Hematopoietic multipotent progenitor cell treated with erythropoietin and hydrocortisone succinate and interleukin-3 and kit ligand, for 17 days (in vitro differentiated cells): ENCODE measurements around the gene ASCC2.
"Not testable (repeated sequence)": the region's sequence is repeated elsewhere in the genome, so short reads cannot be mapped to it uniquely, and the experiment has no call there.

Source experiments
- DNase-seq: peaks from one replicate; pipeline ENCODE4 v3.0.0-alpha.2; 2015; ENCODE audit warnings: low spot score

The ASCC2 gene

DNA sequence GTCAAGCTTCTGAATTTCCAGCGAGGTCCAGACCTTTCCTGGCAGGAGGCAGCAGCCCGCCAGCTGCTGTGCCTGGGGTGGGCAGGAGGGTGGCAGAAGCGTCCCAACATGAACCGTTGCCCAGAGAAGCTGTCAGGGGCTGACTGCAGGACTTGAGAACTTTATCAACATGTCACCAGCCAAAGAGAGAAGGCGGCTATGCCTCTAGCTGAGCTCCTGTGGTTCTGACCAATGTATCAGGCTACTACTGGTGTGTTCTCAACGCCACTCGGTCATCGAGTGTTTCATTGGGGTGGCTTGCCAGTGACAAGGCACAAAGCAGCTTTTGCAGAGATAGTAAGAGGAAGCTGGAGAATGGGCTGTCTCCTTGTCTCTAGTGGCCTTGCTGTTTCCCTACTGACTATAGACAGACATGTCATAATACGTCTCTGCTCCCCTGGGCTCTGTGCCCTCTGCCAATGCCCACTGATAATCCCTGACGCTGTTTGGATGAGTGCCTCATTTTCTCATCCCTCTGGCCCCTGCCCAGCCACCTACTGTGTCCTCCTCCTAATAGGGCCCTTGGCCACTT, 17.6 kb upstream of the ASCC2 start:
- DNase-seq = no peak

DNA sequence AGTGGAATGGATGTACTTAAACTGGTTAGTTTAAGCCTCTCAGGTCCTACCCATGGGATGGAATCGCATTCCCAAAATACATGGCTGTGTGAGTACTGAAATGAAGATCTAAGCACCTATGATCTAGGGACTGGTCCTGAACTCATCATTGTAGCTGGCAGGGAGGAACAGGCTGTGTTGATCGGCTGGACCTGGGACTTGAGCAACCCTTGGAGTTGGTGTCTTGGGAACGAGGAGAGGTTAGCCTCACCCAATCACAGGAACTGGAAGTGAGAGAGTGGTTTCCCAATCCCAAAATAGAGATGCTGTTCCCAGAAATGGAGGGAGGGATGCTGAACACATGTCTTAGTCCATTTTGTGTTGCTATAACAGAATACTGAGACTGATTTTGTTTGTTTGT, 16.4 kb upstream of the ASCC2 start:
- no peak for DNase-seq

DNA sequence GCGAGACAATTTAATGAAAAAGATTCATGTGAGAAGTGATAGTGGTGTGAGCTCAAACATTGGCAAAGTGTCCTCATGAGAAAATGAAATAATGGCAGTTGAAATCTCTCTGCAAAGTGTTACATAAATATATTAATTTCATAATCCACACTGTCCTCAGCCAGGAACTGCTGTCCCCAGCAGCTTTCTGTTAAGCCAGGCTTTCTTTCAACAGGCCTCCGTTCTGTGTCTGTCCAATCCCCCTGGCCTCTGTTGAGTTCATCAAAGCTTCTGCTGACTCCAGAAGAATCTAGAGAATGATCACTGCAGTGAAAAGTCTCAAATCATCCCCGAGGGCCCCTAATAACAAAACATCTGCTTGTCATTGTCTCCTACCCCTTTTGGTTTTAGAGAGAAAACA, 10.0 kb upstream of the ASCC2 start:
- DNase-seq = no peak

DNA sequence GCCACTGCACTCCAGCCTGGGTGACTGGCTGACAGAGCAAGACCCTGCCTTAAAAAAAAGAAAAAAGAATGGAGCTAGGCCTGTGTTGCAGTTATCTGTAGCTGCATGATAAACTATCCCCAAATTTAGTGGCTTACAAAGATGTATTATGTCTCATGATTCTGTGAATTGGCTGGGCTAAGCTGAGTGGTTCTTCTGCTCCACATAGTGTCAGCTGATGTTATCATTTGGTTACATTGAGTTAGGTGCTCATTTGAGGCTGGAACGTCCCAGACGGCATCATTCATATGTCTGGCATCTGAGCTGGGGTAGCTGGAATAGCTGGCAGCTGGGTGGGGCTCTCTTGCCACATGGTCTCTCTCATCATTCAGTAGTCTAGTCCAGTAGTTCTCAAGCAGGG, 8.2 kb upstream of the ASCC2 start:
- no peak for DNase-seq

DNA sequence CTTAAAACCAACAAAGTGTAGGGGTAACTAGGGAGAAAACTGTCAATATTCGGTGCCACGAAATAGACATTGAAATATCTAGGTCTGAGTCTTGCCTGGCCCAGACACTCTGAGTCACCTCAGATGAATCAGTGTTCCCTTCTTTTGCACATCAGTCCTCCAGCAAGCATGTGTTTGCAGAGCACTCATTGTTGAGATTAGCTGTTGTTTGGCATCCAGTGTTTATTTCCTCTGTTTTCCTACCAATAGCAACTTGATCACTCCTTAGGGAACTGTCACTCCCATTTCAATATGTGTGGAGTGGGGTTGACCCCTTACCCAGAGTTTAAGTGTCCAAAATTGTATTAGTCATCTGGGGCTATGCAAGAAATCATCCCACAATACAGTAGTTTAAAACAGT, 4.7 kb upstream of the ASCC2 start:
- DNase-seq = no peak

DNA sequence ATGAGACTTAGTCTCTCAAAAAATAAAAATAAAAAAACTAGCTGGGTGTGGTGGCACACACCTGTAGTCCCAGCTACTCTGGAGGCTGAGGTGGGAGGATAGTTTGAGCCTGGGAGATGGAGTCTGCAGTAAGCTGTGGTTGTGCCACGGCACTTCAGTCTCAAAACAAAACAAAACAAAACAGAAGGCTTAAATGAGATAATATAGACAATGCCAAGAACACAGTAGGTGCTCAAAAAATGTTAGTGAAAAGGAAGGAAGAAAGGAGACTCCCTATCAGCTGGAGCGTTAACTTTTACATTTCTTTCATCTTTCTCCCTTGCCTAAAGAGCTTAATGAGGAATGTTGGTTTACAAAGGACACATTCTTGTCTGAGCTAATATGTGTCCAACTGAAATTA, 4.1 kb upstream of the ASCC2 start:
- DNase-seq = no peak

DNA sequence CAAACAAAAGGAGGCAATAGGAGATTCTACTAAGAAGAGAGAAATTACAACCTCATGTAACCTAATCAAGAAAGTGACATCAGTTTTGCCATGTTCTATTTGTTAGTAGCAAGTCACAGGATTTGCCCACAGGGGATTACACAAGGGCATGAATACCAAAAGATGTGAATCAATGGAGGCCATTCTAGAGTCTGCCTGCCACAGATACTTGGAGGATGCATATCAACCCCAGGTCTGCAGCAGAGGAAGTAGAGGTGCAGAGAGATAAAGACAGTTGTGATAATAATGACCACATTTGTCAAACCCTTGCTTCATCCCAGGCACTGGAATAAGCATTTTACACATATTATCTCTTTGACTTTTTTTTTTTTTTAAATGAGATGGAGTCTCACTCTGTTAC, 2.4 kb upstream of the ASCC2 start:
- DNase-seq = no peak

DNA sequence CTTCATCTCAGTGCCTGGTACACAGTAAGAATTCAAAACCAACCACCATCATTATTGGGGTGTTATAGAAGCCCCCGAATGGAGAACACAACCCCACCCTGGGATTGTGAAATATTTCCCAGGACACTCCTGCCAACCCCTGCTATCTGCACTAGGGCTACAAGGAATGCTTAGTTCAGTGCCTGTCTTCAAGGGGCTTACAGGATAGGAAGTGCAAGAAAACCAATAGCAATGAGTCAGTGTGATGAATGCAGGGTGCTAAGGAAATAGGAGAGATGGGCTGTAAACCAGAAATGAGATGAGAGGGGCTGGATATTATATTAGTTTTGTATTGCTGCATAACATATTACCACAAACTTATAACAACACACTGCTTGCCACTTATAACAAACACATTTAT, 965 bp upstream of the ASCC2 start:
- no peak for DNase-seq

DNA sequence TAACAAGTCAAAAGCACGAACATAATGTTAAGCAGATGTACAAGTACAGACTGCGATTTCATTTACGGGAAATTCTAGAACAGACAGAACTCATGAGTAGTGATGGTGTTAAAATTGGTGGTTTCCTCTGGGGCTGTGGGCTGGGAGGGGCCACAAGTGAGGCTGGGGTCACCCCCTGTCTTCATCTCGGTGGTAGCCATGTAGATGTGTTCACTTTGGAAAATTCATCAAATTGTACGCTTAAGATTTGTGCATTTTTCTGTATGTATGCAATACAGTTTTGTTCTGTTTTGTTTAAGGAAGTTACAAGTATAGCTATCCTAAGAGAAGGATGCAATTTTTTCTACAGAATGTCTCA, 504 bp upstream of the ASCC2 start:
- DNase-seq = no peak

DNA sequence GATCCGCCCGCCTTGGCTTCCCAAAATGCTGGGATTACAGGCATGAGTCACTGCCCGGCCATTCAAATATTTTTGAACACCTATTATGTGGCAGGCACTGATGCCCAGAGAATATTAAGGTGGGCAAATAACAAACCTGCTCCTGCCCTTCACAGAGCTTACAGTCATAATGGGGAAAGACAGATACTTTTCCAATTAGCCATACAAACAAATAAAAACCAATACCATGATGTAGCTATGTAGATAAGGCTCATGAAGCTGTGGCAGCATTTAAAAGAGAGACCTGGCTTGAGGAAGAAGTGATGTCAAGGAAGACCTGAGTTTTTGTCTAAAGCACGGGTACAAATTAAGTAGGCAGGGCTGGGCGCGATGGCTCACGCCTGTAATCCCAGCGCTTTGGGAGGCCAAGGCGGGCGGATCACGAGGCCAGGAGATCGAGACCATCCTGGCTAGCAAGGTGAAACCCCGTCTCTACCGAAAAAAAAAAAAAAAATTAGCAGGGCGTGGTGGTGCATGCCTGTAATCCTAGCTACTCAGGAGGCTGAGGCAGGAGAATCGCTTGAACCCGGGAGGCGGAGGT, 1.2 kb downstream of the ASCC2 start:
- not testable (repeated sequence) for DNase-seq

DNA sequence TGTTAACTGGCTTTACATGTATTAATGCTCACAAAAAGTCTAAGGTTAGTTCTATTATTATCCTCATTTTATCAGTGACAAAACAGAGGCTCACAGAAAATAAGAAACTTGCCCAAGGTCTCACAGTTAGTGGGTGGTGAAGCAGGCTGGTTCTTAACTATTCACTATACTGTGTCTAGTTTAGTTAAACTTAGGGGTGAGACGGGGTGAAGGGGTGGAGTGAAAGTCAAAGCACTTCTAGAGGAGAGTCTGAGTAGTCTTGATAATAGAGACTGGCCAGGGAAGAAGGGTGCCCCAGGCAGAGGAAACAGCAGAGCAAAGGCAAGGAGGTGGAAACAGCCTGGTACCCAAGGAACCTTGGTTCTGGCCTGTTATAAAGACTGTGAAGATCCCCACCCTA, 4.0 kb downstream of the ASCC2 start:
- DNase-seq = peak; percentile 73

DNA sequence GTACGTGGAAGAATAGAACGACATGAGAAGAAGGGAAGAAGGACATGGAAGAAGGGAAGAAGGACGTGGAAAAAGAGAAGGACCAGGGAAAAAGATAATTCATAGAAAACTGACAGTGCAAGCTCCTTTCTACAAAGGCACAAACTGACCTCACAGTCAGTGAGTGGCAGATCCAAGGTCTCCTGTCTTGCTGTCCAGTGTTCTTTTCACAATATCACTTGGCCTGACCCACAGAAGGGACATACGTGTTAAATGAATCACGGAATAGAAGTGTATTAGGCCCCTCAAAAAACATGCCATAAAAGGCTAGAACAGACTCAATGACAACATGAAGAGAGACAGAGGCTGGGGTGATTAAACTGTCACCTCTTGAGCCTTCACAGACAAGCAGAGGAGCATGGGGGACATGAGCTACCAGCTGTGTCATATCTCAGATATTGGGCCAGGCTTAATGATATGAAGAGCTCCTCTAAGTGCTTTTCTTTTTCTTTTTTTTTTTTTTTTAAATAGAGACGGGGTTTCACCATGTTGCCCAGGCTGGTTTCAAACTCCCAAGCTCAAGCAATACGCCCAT, 4.6 kb downstream of the ASCC2 start:
- peak; percentile 50 for DNase-seq

DNA sequence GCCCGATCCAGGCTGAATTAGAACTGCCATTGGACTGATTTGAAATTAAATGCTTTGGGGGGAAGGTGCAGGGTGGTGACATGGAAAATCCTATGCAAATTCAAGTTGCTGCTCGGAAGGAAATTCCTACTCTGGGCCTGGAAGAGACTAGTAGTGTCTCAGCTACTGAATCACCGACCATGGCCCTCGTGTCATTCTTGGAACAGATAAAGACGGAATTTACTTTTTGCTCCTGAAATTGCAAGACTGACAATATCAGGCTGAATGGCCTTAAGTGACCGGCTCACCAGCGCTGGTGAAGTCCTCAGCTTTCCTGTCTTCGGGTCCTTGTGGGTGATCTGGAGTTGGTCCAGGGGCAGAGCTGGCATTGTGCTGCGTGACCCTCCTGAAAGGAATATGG, 6.1 kb downstream of the ASCC2 start:
- no peak for DNase-seq

DNA sequence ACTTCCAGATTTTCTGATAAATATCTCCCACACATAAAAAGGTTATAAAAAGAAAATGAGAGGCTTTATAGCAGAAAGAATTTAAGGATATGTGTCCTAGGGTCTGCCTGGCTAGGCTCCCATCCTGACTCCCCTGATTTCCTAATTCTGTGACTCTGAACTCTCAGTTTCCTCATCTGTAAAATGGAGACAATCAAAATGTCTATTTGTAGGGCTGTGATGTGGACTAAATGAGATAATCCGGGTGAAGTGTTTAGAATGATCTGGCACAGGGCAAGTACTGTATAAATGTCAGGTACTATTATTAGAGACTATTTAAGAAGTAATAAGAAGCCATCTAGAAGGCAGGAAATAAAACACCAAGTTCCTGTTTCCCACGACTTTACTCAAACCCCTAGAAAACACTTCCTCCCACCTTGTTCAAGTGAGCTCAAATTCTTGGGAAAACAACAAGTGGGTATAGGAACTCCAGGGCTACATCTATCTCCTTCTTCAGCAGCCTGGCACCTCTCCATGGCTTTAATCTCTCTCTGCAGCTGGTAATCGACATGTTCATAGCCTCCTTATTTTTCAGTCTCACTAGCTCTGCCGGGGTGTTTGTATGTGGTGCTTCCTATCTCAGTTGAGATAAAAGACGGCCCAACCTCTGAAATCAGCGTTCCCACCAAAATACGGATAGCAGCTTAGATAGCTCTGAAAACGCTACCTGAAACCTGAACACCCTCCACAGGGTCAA, 6.7 kb downstream of the ASCC2 start:
- peak; percentile 88 for DNase-seq

DNA sequence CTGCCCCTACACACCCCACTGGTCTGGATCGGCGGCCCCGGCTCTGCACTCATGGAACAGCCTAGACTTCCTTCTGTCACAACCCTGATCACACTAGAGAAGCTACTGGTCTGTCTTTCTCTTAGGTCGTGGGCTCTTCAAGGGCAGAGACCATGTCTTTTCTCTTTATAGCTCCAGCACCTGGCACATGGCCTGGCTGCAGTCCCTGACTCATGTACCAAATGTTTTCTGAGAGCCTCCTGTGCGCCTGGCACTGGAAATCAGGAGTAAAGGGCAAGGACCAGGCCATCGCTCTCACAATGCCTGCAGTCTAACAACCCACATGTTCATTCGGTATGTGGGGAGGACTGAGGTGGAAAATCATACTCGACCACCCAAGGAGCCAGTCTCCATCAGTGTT, 7.5 kb downstream of the ASCC2 start:
- DNase-seq = peak; percentile 41

DNA sequence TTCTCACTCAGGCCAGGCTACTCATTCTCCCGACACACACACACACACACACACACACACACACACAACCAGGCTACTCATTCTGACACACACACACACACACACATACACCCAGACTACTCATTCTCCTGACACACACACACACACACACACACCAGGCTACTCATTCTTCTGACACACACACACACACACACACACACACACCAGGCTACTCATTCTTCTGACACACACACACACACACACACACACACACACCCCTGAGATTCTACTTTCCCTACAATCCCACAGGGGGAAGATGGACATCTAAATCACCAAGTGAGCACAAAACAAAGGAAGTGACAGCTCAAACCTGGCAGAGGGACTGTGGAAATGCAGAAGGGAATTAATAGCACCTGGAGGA, 10.3 kb downstream of the ASCC2 start:
- DNase-seq = not testable (repeated sequence)

DNA sequence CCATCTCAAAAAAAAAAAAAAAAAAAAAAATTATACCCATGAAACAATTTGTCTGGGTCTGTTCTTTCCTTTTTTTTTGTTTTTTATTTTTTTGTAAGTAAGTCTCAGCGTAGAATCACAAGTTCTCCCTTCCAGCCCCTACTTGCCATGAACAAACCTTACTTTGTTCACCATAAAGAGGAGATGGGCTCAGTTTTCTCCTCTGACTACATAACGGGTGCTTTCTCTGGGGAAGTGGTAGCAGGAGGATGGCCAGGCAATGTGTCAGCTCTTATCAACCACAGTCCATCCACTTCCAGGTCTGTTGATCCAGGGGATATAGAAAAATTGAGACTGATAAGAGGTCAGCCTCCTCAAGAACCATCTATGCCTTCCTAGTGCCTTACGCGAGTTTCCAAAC, 11.0 kb downstream of the ASCC2 start:
- DNase-seq = no peak

DNA sequence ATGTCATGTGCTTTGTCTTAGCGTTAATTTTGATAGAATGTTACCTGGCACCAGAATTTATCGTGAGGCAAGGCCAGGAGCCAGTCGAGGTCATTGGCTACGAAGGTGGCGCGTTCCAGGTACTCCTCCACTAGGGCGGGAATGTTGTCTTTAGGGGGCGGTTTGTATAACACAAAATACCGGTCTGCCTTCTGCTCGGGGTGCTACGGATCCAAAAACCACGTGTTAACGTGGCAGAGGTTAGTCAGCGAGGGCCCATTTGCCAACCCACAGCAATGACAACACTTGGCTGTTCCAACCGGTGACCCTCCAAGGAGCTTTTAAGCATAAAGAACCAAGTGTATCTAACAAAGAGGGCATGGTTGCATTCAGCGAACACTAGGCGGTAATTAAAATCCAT, 12.5 kb downstream of the ASCC2 start:
- no peak for DNase-seq

DNA sequence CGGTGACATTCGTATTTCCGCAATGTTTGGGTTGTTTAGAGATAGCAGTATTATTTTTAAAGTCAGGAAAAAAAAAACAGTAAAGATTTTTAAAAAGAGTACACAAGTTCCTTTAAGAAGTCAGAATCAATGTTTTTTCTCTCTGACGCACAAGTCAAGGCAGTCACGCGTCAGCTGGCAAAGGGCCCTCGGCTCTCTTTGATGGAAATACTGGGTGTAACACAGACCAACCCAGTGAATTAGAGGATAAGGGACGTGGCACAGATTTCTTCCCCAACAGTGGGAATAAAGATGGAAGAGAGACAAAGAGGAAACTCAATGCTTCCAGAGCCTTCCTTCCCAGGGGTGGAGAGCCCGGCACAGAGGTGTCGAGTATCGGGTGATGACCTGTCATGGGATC, 13.4 kb downstream of the ASCC2 start:
- DNase-seq = no peak

DNA sequence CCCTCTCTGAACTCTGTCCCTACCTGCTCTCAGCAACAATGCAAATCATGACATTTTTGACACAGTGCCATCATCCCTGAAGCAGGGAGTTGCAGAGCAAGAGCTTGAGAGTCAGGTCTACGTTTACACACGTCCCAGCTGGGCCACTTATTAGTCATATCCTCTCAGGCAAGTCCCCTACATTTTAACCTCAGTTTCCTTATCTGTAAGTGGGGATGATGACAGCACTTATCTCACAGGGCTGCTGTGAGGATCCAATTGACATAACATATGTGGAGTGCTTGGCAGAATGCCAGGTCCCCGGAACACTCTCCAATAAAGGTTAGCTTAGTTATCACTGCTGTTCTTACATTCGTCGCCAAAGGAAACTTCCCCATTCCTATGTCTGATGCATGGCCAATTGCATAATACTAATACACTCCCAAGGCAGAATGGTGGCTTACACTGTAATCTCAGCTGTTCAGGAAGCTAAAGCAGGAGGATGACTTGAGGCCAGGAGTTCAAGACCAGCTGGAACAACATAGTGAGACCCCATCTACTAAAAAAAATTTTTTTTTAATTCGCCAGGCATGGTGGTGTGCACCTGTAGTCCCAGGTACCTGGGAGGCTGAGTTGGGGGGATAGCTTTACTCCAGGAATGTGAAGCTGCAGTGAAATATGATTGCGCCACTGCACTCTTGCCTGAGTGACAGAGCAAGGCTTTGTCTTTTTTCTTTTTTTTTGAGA, 16.6 kb downstream of the ASCC2 start:
- DNase-seq = peak; percentile 92

DNA sequence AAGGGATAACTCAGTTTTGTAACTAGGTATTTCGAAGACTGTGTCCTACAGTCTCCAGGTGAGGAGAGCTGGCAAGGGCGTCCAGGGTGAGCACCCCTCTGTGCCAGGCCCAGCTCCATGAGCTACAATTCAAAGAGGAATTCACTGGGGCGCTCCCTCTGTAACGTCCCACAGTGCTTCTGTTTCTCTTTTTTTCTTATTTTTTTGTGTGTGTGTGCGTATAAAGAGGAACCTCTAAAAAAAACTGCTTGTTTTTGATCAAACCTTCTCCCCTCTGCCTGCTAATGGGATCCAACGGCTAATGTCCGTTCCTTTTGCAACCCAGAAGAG, 17.1 kb downstream of the ASCC2 start:
- DNase-seq = no peak

DNA sequence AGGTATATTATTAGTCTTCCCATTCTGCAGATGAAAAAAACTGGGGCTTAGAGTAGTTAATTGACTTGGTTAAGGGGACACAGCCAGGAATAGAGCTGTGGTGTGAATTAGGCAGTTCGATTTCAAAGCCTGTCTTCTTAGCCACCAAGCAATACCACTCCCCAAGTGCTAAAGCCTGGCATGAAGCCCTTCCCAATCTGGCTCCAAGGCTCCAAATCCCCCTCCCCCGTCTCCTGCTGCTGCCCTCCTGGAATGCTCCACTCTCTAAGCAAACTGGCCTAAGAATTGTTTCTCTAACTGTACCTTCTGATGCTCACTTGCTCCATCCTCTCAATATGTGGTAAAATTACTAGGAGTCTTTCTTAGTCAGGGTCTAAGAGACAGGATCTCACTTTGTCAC, 18.6 kb downstream of the ASCC2 start:
- DNase-seq = no peak

DNA sequence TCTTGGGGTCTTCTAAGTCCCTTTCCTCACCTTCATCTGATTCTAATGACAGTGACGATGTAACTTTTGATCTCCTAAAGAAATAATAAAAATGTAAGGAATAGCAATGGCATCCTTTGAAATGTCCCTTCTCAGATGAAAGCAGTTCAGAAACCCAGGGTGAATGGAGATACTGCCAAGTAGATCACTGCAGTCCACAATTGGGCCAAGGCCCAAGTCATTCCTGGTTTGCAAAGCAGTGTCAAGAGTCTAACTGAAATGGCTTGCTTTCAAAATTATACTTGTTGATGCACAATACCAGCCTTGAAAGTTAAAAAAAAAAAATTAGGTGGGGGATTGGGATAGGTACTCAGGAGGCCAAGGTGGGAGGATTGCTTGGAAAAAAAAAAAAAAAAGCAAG, 20.4 kb downstream of the ASCC2 start:
- DNase-seq = no peak
